Upper lobe of left lung (tissue), 6 donors: ENCODE measurements around the gene XRCC1. TPM values are rescaled to one million over a fixed set of nuclear protein-coding genes. Genes with fewer than 3 reads are reported as not detected.

ENCODE experiments used
- ATAC-seq, 2 donors: fragments of 200-7000 bp; cut with Tn5 transposase; one replicate each; pipeline ENCODE4 v1.9.1; 2022; ENCODE audit warnings: mild to moderate bottlenecking in 2 of 2, moderate library complexity in 2 of 2; ENCODE audit not compliant: low FRiP score in 2 of 2
- DNase-seq, 2 donors: peaks; one replicate each; pipeline ENCODE4 v3.0.0-alpha.2; 2019 to 2020
- H3K27ac ChIP-seq, 4 donors: fragments of 200-600 bp; sonication (generic); one replicate each; pipeline ENCODE4 v1.5.1; 2016 to 2019
- H3K27me3 ChIP-seq, 4 donors: fragments of 200-600 bp; sonication (generic); one replicate each; pipeline ENCODE4 v1.5.1; 2017 to 2019
- H3K36me3 ChIP-seq, 4 donors: fragments of 200-600 bp; sonication (generic); one replicate each; pipeline ENCODE4 v1.5.1; 2016 to 2019
- H3K4me1 ChIP-seq, 4 donors: fragments of 200-600 bp; sonication (generic); one replicate each; pipeline ENCODE4 v1.5.1; 2018 to 2019
- H3K4me3 ChIP-seq, 4 donors: fragments of 200-600 bp; sonication (generic); one replicate each; pipeline ENCODE4 v1.5.1; 2017 to 2019; ENCODE audit warnings: mild to moderate bottlenecking in 2 of 4, moderate library complexity in 1 of 4
- H3K9me3 ChIP-seq, 4 donors: fragments of 200-600 bp; sonication (generic); one replicate each; pipeline ENCODE4 v1.5.1; 2018 to 2019
- CTCF ChIP-seq, 6 experiments: fragments of 450-650 bp in 4 of 6; fragments of 200-600 bp in 2 of 6; sonication (generic) in 2 of 6; IDR thresholded peaks; one replicate each; pipeline ENCODE4 v1.5.1; 2016 to 2019; ENCODE audit warnings: antibody characterized with exemption in 6 of 6
- EP300 ChIP-seq, 4 donors: sonication (generic); formaldehyde crosslinking; IDR thresholded peaks; one replicate each; pipeline ENCODE4 v1.5.1; 2017; ENCODE audit warnings: antibody characterized with exemption in 4 of 4, control low read depth in 2 of 4
- POLR2A ChIP-seq, 4 donors: fragments of 450-650 bp; IDR thresholded peaks; one replicate each; pipeline ENCODE4 v1.5.1; 2016 to 2017; ENCODE audit warnings: antibody characterized with exemption in 4 of 4, mild to moderate bottlenecking in 2 of 4
- POLR2AphosphoS5 ChIP-seq, 2 donors: sonication (generic); formaldehyde crosslinking; IDR thresholded peaks; one replicate each; pipeline ENCODE4 v1.5.1; 2017; ENCODE audit warnings: antibody characterized with exemption in 2 of 2
- WGBS, 2 donors: methylation state at CpG; one replicate each; pipeline ENCODE4 v1.1.5; 2017 to 2018; 5-methylcytosine and 5-hydroxymethylcytosine counted together
- total RNA-seq, 6 donors: library from RNA; depleted of rRNA in 4 of 6; stranded (reverse); fragments of >200 nt in 4 of 6; gene quantifications; one replicate each; pipeline versions ENCODE4 v1.1.0 to v1.2.1, GENCODE V29; 2016 to 2021
- donor health status: DM: no; HTN: no; CAD: no; lungs with moderate emphysema.
- donor health status: DM: no; HTN: yes; CAD: no; lungs with severe emphysema.

Gene XRCC1
- total RNA-seq, 6 donors from 2014 or later: 24.2 to 30.1 (median 26.4) TPM

GRCh38 chr19:43534816-43535761, 40.2 kb downstream of the XRCC1 start:
- Histone ChIP-seq H3K36me3 (peaks cover 2 to 22% (median 11%) of the 10 kb centered on the region in 4 donors), H3K27me3 (no peaks in the 10 kb centered on the region), H3K4me3 (peak overlapping the region in 1 of 4 donors; percentile 52), H3K9me3 (peaks cover 0 to 7% (median 3%) of the 10 kb centered on the region in 4 donors), H3K4me1 (peaks cover 14 to 28% (median 18%) of the 10 kb centered on the region in 4 donors), H3K27ac (peak overlapping the region; percentile 84 to 89 (median 88))
- peak; percentile 35 to 63 (median 42) for TF ChIP-seq CTCF (IDR thresholded peaks at IDR 0.05)
- no peak for TF ChIP-seq POLR2A (IDR thresholded peaks at IDR 0.05)
- DNase-seq: peak; percentile 32 to 89
- no peak for ATAC-seq
- WGBS, 2 donors: 72 to 74% methylated on average over 40 to 60 of the region's 62 CpGs

GRCh38 chr19:43534305-43534815, 41.0 kb downstream of the XRCC1 start:
- 20 to 24% methylated on average over 7 to 17 of the region's 17 CpGs for WGBS, 2 donors
- no peak for ATAC-seq
- peak in 1 of 2 donors; percentile 94 for DNase-seq
- H3K4me3 ChIP-seq: peak overlapping the region in 3 of 4 donors; percentile 52 to 81 (median 72)
- H3K9me3 ChIP-seq: peaks cover 0 to 7% (median 3%) of the 10 kb centered on the region in 4 donors
- peak overlapping the region; percentile 84 to 89 (median 88) for H3K27ac ChIP-seq
- TF ChIP-seq POLR2A (IDR thresholded peaks at IDR 0.05): no peak
- no peak for TF ChIP-seq CTCF (IDR thresholded peaks at IDR 0.05)
- no peak for TF ChIP-seq POLR2AphosphoS5 (IDR thresholded peaks at IDR 0.05)
- no peak for TF ChIP-seq EP300 (IDR thresholded peaks at IDR 0.05)
- no peaks in the 10 kb centered on the region for H3K27me3 ChIP-seq
- peaks cover 1 to 17% (median 9%) of the 10 kb centered on the region in 4 donors for H3K36me3 ChIP-seq
- peaks cover 14 to 28% (median 18%) of the 10 kb centered on the region in 4 donors for H3K4me1 ChIP-seq

- ATAC-seq (peak; percentile 94 to 95), DNase-seq (peak; percentile 95 to 100)
- 0 to 2% methylated on average over 12 to 34 of the region's 41 CpGs for WGBS, 2 donors
- Histone ChIP-seq H3K36me3 (peaks cover 0 to 12% (median 6%) of the 10 kb centered on the region in 4 donors), H3K9me3 (peaks cover 0 to 3% (median under 1%) of the 10 kb centered on the region in 4 donors), H3K27ac (peak overlapping the region; percentile 84 to 89 (median 88)), H3K27me3 (no peaks in the 10 kb centered on the region), H3K4me3 (peak overlapping the region; percentile 47 to 81 (median 62)), H3K4me1 (peaks cover 14 to 28% (median 18%) of the 10 kb centered on the region in 4 donors)
- TF ChIP-seq POLR2AphosphoS5 (IDR thresholded peaks at IDR 0.05) (peak in 1 of 2 donors; percentile 29), POLR2A (IDR thresholded peaks at IDR 0.05) (no peak), EP300 (IDR thresholded peaks at IDR 0.05) (no peak), CTCF (IDR thresholded peaks at IDR 0.05) (no peak)
Observed at GRCh38 chr19:43533546-43534304, 41.6 kb downstream of the XRCC1 start.

GRCh38 chr19:43532962-43533545, 42.3 kb downstream of the XRCC1 start, which contains the start of gene ZNF575:
TSS of gene ZNF575 (plus strand) at chr19:43533188. CDS start at chr19:43534423, 1,235 bp downstream.
- peak within 1 kb of the TSS; percentile 84 to 89 (median 88) for H3K27ac ChIP-seq
- WGBS, 2 donors: 0% methylated on average over 16 to 21 of the region's 47 CpGs

More at GRCh38 chr19:43532962-43533545, 42.3 kb downstream of the XRCC1 start, which contains the start of gene ZNF575:
- DNase-seq (peak; percentile 90 to 96), ATAC-seq (peak; percentile 85 to 91)
- Histone ChIP-seq H3K27me3 (no peaks in the 10 kb centered on the region), H3K9me3 (no peaks in the 10 kb centered on the region), H3K4me1 (peaks cover 17 to 31% (median 18%) of the 10 kb centered on the region in 4 donors), H3K4me3 (peak within 1 kb of the TSS; percentile 47 to 81 (median 62)), H3K36me3 (peaks cover 0 to 6% (median 2%) of the 10 kb centered on the region in 4 donors)
- TF ChIP-seq EP300 (IDR thresholded peaks at IDR 0.05): no peak
- peak; percentile 67 to 73 for TF ChIP-seq POLR2AphosphoS5 (IDR thresholded peaks at IDR 0.05)
- peak in 2 of 4 donors; percentile 54 to 62 for TF ChIP-seq POLR2A (IDR thresholded peaks at IDR 0.05)
- TF ChIP-seq CTCF (IDR thresholded peaks at IDR 0.05): peak in 1 of 6 experiments; percentile 23
